Peyer's patch (tissue), 4 donors: ENCODE results near the gene CNOT6L. TPM values are rescaled to one million over a fixed set of nuclear protein-coding genes. Genes with fewer than 3 reads are reported as not detected.

Experiments used
- DNase-seq, 3 donors: peaks; one replicate each; pipeline ENCODE4 v3.0.0-alpha.2; 2017 to 2019
- H3K27ac ChIP-seq, 4 donors: fragments of 200-600 bp; sonication (generic); one replicate each; pipeline ENCODE4 v1.5.1; 2016 to 2019
- H3K27me3 ChIP-seq, 2 donors: fragments of 200-600 bp; sonication (generic); one replicate each; pipeline ENCODE4 v1.5.1; 2019
- H3K36me3 ChIP-seq, 3 donors: fragments of 200-600 bp; sonication (generic); one replicate each; pipeline ENCODE4 v1.5.1; 2016 to 2019
- H3K4me1 ChIP-seq, 4 donors: fragments of 200-600 bp; sonication (generic); one replicate each; pipeline ENCODE4 v1.5.1; 2016 to 2019
- H3K4me3 ChIP-seq, 4 donors: fragments of 200-600 bp; sonication (generic); 1 replicate in 3 of 4; 2 replicates in 1 of 4; pipeline ENCODE4 v1.5.1; 2016 to 2019; ENCODE audit warnings: mild to moderate bottlenecking in 1 of 4
- H3K9me3 ChIP-seq, 4 donors: fragments of 200-600 bp; sonication (generic); one replicate each; pipeline ENCODE4 v1.5.1; 2016 to 2019; ENCODE audit warnings: mild to moderate bottlenecking in 1 of 4
- CTCF ChIP-seq, 6 experiments: fragments of 450-650 bp in 4 of 6; fragments of 200-600 bp in 2 of 6; sonication (generic) in 1 of 6; IDR thresholded peaks; one replicate each; pipeline ENCODE4 v1.5.1; 2017 to 2019; ENCODE audit warnings: antibody characterized with exemption in 6 of 6, mild to moderate bottlenecking in 3 of 6, moderate library complexity in 1 of 6
- POLR2A ChIP-seq, 2 donors: fragments of 450-650 bp; IDR thresholded peaks; one replicate each; pipeline ENCODE4 v1.5.1; 2017; ENCODE audit warnings: antibody characterized with exemption in 2 of 2, mild to moderate bottlenecking in 2 of 2, moderate library complexity in 2 of 2
- small RNA-seq, 2 donors: library from RNA; depleted of rRNA; stranded (forward); fragments of <200 nt; gene quantifications; one replicate each; pipeline ENCODE3, GENCODE V24; 2016
- total RNA-seq, 4 donors: library from RNA; depleted of rRNA; stranded (reverse); fragments of >200 nt; gene quantifications; one replicate each; pipeline ENCODE4 v1.1.0, GENCODE V29; 2016

Gene CNOT6L
- total RNA-seq, 4 donors from 2014 or later: 20.4 to 43.3 (median 33.6) TPM

GRCh38 chr4:77676842-77677241 is 142.3 kb downstream of the CNOT6L start:
- no peak overlapping the region for H3K4me3 ChIP-seq

GRCh38 chr4:77671051-77671450 is 148.1 kb downstream of the CNOT6L start:
- H3K4me1 ChIP-seq: peaks cover 0 to 9% (median 0%) of the 10 kb centered on the region in 4 donors
- no peaks in the 10 kb centered on the region for H3K36me3 ChIP-seq
- H3K27ac ChIP-seq: no peak overlapping the region

More at GRCh38 chr4:77676842-77677241, 142.3 kb downstream of the CNOT6L start:
- H3K4me1 ChIP-seq: no peaks in the 10 kb centered on the region
- H3K9me3 ChIP-seq: no peaks in the 10 kb centered on the region
- no peaks in the 10 kb centered on the region for H3K36me3 ChIP-seq
- H3K27ac ChIP-seq: no peak overlapping the region
- DNase-seq: no peak
- H3K27me3 ChIP-seq: no peaks in the 10 kb centered on the region
- TF ChIP-seq POLR2A (IDR thresholded peaks at IDR 0.05) (no peak), CTCF (IDR thresholded peaks at IDR 0.05) (no peak)

GRCh38 chr4:77669946-77670590 is 149.1 kb downstream of the CNOT6L start:
- Histone ChIP-seq H3K27ac (no peak overlapping the region), H3K4me3 (no peak overlapping the region), H3K27me3 (no peaks in the 10 kb centered on the region), H3K4me1 (peaks cover 0 to 9% (median 0%) of the 10 kb centered on the region in 4 donors), H3K9me3 (no peaks in the 10 kb centered on the region), H3K36me3 (no peaks in the 10 kb centered on the region)
- no peak for DNase-seq
- TF ChIP-seq CTCF (IDR thresholded peaks at IDR 0.05) (no peak), POLR2A (IDR thresholded peaks at IDR 0.05) (no peak)

More at GRCh38 chr4:77671051-77671450, 148.1 kb downstream of the CNOT6L start:
- Histone ChIP-seq H3K9me3 (no peaks in the 10 kb centered on the region), H3K4me3 (no peak overlapping the region), H3K27me3 (no peaks in the 10 kb centered on the region)
- TF ChIP-seq POLR2A (IDR thresholded peaks at IDR 0.05) (no peak), CTCF (IDR thresholded peaks at IDR 0.05) (no peak)
- no peak for DNase-seq

GRCh38 chr4:77665381-77666069 is 153.6 kb downstream of the CNOT6L start:
- no peak for DNase-seq
- TF ChIP-seq POLR2A (IDR thresholded peaks at IDR 0.05): no peak
- no peak for TF ChIP-seq CTCF (IDR thresholded peaks at IDR 0.05)
- Histone ChIP-seq H3K27me3 (no peaks in the 10 kb centered on the region), H3K9me3 (no peaks in the 10 kb centered on the region), H3K27ac (no peak overlapping the region), H3K36me3 (no peaks in the 10 kb centered on the region), H3K4me1 (peaks cover 0 to 9% (median 0%) of the 10 kb centered on the region in 4 donors), H3K4me3 (no peak overlapping the region)

Small RNA genes lying within 50 kb of the gene (small RNA-seq; reads per million reads assigned to genes)
- 0 reads per million in 2 donors for gene AC112225.1
- gene RF00612: 0 reads per million in 2 donors

Other genes starting within 250 kb of the CNOT6L start
- gene CXCL13, start 213.5 kb downstream of the CNOT6L start, total RNA-seq: 10 to 100 TPM in 1 of 4 donors, 1 to 10 TPM in 2, not detected in 1; 1.4 to 91.6 (median 6.7) TPM
- 10 to 100 TPM; 12.8 to 30.5 (median 16.8) TPM for gene MRPL1, start 43.5 kb upstream of the CNOT6L start, total RNA-seq
- gene FRAS1, start 238.0 kb upstream of the CNOT6L start, total RNA-seq: 1 to 10 TPM; 3.2 to 4.1 (median 3.4) TPM